Activated CD8-positive, alpha-beta memory T cell treated with anti-CD3 and anti-CD28 coated beads for 36 hours (primary cell): ENCODE measurements around the gene RASA3. TPM values are rescaled to one million over a fixed set of nuclear protein-coding genes. Genes with fewer than 3 reads are reported as not detected.
"Not testable (repeated sequence)": the region's sequence is repeated elsewhere in the genome, so short reads cannot be mapped to it uniquely, and the experiment has no call there.

ENCODE experiments used
- CTCF ChIA-PET: fragments of 350-600 bp; sonication (Branson Sonifier 250); formaldehyde crosslinking; loops from one replicate; lab custom pipeline; 2021; ENCODE audit warnings: antibody characterized with exemption; lab: Charles Lee
- POLR2A ChIA-PET: fragments of 350-600 bp; sonication (Branson Sonifier 250); formaldehyde crosslinking; loops from one replicate; lab custom pipeline; 2021; ENCODE audit warnings: antibody characterized with exemption; lab: Charles Lee
- total RNA-seq, 2 experiments: library from RNA; stranded (reverse); gene quantifications; one replicate each; pipeline ENCODE4 v1.2.3, GENCODE V29; 2021

Gene RASA3
- total RNA-seq, 2 experiments from 2014 or later: 22.1 to 22.5 TPM

DNA sequence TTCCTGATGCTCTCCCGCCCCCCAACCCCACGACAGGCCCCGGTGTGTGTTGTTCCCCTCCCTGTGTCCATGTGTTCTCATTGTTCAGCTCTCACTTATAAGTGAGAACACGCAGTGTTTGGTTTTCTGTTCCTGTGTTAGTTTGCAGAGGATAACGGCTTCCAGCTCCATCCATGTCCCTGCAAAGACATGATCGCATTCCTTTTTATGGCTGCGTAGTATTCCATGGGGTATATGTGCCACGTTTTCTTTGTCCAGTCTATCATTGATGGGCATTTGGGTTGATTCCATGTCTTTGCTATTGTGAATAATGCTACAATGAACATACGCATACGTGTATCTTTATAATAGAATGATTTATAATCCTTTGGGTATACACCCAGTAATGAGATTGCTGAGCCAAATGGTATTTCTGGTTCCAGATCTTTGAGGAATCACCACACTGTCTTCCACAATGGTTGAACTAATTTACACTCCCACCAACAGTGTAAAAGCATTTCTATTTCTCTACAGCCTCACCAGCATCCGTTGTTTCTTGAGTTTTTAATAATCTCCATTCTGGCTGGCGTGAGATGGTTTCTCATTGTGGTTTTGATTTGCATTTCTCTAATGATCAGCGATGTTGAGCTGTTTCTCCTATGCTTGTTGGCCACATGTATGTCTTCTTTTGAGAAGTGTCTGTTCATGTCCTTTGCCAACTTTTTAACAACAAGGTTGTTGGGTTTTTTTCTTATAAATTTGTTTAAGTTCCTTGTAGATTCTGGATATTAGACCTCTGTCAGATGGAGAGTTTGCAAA, 26.6 kb upstream of the RASA3 start:
- POLR2A ChIA-PET: interaction anchor here (0.6 kb wide), 1 partner anchor 64 kb away, joined by 3 read pairs; no protein-coding TSS in a partner anchor
- CTCF ChIA-PET: not testable (repeated sequence)

DNA sequence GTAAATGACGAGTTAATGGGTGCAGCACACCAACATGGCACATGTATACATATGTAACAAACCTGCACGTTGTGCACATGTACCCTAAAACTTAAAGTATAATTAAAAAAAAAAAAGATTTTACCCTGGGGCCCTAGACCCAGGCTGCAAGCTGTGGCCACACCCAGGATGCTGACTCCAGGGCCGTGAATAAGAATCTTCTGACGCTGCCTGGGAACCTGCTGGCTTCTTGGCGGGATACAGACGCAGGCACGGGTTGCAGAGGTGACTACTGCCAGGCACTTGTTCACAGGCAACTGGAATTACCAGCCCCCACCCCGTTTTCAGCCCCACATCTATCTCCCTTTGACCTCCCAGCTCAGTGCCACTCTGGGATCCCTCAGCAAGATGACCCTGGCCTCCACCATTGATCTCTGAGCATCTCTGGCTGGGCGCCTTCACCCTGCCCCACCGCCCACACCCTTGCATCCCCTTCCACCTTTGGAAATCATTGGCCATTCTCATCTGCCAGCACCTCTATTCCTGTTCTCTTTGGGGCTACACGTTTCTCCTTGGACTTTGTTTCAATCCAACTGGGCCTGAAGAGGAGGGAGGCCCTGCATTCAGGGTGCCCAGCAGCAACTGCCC, 25.6 kb upstream of the RASA3 start:
- ChIA-PET POLR2A (no interaction called here), CTCF (no interaction called here)

DNA sequence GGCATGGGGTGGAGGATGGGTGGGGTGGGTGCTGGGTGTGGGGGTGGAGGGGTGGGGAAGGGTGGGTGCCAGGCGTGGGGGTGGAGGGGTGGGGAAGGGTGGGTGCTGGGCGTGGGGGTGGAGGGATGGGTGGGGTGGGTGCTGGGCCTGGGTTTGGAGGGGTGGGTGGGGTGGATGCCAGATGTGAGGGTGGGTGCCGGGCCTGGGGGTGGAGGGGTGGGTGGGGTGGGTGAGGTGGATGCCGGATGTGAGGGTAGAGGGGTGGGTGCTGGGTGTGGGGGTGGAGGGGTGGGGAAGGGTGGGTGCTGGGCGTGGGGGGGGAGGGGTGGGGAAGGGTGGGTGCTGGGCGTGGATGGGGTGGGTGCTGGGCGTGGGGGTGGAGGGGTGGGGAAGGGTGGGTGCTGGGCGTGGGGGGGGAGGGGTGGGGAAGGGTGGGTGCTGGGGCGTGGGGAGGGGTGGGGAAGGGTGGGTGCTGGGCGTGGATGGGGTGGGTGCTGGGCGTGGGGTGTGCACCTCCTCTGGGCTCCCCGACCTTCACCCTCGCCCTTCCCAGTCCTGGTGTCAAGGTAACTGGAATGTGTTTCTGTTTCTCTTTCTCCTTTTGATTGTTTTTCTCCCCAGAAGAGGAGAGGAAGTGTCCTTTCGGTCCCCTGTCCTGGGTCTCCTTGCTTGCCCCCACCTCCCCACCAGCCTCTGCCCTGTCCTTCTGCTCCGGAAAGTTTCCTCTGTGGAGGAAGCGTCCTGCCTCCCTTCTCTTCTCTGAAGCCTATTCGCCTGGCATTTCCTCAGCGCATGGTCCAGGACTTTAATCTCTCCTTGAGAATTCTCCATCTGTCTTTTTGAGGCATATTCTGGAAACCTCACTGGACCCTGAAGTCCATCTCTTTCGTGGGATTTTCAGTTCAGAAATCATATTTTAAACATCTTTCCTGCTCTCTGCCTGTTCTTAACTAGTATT, 23.8 kb upstream of the RASA3 start:
- CTCF ChIA-PET: no interaction called here
- POLR2A ChIA-PET: no interaction called here

DNA sequence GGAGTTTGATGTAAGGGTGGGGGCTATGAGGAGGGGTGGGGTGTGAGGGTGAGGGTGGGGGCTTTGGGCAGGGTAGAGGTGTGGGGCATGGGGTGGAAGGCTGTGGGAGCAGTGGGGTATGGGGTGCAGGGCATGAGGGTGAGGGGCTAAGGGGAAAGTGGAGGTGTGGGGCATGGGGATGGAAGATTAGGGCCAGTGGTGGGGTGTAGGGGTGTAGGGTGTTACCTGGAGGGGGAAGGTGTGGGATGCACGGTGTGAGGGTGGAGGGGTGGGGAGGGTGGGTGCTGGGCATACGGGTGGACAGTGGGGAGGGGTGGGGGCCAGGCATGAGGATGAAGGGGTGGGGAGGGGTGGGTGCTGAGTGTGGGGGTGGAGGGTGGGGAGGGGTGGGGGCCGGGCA, 22.9 kb upstream of the RASA3 start:
- ChIA-PET CTCF (no interaction called here), POLR2A (no interaction called here)

DNA sequence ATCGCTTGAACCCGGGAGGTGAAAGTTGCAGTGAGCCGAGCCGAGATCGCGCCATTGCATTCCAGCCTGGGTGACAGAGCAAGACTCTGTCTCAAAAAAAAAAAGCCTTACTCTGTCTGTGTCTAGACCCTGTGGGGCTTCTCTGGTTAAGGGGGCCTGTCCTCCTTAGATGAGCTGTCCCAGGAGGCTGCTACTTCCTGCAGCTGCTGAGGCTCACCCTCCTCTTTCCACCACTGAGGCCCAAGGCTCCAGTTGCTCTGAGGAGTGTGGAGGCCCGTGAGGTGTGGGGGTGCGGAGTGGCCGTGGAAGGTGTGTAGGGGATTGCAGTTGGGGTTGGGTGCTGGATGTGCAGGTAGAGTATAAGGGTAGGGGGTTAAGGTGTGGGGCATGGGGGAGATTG, 22.1 kb upstream of the RASA3 start:
- ChIA-PET CTCF (no interaction called here), POLR2A (no interaction called here)

DNA sequence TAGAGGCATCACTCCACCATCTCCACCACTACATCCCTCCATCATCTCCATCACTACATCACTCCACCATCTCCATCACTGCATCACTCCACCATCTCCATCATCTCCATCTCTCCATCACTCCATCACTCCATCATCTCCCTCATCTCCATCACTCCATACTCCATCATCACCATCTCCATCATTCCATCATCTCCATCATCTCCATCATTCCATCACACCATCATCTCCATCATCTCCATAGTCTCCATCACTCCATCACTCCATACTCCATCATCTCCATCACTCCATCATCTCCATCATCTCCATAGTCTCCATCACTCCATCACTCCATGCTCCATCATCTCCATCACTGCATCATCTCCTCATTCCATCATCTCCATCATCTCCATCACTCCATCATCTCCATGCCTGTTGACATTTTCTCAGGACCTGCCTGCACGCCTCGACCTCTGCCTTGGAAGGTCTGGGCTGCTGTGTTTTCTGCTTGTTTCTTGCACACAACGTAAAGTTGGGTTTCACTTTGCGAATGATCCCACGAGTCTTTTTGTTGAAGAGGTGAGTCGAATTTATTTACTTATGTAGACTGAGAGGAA, 21.2 kb upstream of the RASA3 start:
- ChIA-PET POLR2A (no interaction called here), CTCF (no interaction called here)

DNA sequence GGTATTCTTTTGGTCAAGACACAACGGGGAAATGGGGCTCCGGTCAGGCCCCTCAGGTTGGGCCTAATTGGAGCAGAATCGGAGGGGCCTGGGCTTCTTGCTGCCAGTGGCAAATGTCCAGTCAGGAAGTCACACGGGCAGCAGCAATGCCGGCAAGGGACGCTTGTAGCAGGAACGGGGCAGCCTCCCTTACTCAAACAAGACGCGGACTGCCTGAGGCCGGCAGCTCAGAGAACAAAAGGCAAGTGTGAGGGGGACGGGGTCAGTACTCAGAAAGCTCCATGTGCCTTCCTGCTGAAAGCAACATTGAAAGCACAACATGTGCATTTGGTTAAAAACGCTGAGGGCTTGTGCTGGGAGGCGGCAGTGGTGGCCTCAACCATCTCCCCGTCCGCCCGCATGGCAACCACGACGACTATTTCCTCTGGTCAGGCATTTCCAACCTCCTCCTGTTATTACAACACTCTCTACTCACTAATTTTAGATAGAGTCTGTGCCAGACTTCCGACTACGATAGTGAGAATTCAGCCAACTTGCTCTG, 20.5 kb upstream of the RASA3 start:
- POLR2A ChIA-PET: no interaction called here

DNA sequence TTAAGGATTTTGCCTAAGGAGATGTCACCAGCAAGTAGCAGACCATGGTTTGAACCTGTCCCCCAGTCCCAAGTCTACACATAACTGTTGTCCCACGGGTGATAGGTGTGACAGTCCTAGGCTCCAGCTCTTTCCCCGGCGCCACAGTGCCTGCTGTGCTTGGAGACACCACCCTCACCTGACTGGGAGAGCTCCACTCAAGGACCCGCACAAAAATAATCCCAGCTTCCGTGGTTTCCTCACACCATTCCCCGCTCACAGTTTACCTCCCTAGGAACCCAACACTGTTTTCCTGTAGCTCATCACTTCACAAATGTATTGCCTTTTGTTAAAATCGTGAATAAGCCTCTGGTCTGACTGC, 19.8 kb upstream of the RASA3 start:
- CTCF ChIA-PET: no interaction called here
- POLR2A ChIA-PET: no interaction called here

More for the DNA sequence above, 20.5 kb upstream of the RASA3 start:
- CTCF ChIA-PET: no interaction called here

DNA sequence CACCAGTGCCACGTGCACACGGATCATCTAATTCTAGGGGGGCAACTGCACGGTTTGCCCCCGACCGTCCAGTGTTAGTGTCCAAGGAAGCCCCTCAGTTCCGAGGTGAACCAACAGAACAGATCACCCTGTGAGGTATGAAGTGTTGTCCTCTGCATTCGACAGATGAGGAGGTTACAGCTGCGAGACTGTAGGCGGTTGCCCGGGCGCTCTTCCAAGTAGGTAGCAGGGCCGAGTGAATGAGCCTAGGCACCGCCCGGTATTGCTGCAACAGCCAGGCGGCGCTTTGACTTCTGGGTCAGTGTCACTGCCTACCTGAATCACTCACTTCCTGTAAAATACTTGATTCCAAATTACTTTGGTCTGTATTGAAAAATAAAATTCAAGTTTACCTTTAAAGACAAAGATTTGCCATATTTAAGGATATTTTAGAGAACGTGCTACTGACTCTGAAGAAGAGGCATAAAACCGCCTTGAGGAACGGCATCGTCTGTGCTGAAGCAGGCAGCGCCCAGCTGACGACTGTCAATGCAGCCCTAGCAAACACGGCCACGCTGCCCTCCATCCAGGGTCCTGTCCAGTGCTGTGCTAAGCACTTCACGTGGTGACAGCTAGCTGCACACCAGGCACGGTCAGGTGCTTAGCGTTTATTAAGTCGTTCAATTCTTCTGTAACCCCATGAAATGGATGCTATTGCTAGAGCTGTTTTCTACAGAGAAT, 19.3 kb upstream of the RASA3 start:
- POLR2A ChIA-PET: no interaction called here
- CTCF ChIA-PET: no interaction called here

DNA sequence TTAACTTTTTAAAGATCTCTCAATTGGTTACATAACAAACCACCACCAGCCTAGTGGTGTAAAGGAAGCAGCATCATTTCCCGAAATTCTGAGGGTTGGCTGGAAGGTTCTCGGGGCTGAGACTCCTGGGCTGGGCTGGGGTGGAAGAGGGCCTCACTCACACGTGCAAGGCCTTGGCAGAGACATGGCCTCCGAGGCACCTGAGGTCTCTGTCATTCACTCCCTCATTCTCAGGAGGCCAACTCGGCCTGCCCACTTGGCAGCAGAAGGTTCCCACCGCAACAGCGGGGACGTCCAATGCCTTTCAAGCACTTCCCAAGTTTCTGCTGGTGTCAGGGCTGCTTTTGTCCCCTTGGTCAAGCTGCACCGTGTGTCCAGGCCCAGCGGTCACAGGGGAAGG, 18.6 kb upstream of the RASA3 start:
- POLR2A ChIA-PET: no interaction called here

DNA sequence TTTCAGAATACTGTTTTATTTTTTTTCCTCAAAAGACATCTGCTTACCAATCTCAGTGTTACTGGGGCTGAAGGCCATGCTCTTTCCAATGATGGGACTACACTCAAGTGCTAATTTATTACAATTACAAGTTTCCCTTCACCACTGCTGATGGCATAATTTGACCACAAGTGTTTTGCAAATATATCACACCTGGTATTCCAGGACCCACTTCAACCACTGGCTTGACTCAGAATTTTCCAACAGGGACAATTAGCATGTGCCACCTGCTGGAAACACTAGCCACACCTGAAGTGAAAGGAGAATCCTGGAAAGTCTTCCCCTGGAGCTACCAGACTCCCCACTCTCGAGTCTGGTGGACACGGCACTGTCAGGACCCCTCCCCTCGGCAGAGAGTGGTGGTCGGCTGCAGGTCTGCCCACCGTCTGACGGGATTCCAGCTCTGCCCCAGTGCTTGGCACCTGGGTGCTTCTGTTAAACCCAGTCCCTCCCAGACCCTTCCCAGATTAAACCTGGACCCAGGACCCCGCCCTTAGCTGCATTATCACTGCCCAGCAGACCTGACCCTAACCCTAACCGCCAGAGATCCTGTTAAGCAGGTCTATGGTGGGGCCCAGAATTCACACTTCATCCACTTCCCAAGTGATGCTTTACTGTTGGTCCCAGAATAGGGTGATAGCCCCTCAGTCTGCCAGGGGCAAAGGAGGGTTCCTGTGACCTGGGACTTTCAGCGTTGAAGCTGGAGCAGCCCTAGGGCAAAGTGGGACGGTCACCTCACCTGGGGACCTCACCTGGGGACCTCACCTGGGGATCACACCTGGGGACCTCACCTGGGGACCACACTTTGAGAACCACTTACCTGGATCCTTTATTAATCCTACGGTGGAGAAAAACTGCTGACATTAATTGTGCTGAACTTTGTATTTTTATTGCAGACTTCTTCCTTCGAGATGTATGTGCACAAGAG, 17.6 kb upstream of the RASA3 start:
- ChIA-PET POLR2A (no interaction called here), CTCF (interaction anchor here (1.1 kb wide), 1 partner anchor 11 kb away, joined by 3 read pairs; no protein-coding TSS in a partner anchor)

More for the DNA sequence above, 18.6 kb upstream of the RASA3 start:
- CTCF ChIA-PET: interaction anchor here (1.1 kb wide), 1 partner anchor 11 kb away, joined by 3 read pairs; no protein-coding TSS in a partner anchor

DNA sequence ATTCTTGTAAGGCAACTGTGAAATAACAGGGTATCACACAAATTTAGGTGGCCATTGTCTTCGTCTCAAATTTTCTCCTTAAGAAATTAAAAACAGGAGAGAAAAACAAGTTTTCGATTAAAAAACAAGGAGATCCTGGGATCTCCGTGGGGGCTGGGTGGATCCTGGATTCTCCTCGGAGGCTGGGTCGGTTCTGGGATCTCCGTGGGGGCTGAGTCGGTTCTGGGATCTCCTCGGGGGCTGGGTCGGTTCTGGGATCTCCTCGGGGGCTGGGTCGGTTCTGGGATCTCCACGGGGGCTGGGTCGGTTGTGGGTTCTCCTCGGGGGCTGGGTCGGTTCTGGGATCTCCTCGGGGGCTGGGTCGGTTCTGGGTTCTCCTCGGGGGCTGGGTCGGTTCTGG, 16.5 kb upstream of the RASA3 start:
- CTCF ChIA-PET: interaction anchor here (0.9 to 1.1 kb wide), 4 partner anchors 13 to 83 kb away, joined by 3 to 5 read pairs (median 3); no protein-coding TSS in a partner anchor
- POLR2A ChIA-PET: interaction anchor here (1.0 to 1.3 kb wide), 4 partner anchors 18 to 84 kb away, joined by 3 to 7 read pairs (median 6); no protein-coding TSS in a partner anchor

DNA sequence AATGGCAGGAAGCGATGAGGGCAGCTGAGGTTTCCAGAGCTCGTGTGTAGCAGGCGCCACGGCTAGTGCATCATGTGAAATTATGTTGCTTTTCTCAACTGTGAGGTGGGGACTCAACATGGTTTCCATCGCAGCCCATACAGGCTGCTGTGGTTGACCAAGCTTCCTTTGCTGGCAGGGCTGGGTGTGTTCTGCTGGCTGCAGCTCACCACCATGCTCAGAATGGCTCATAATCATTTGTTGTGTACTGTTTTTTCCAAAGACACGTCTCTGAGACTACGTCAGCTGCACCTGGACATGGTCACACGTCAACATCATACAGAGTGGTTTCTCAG, 16.1 kb upstream of the RASA3 start:
- CTCF ChIA-PET: interaction anchor here (0.7 to 1.1 kb wide), 5 partner anchors 13 to 83 kb away, joined by 3 to 5 read pairs (median 3); no protein-coding TSS in a partner anchor
- POLR2A ChIA-PET: interaction anchor here (1.0 to 1.3 kb wide), 5 partner anchors 17 to 83 kb away, joined by 3 to 7 read pairs (median 4); no protein-coding TSS in a partner anchor

DNA sequence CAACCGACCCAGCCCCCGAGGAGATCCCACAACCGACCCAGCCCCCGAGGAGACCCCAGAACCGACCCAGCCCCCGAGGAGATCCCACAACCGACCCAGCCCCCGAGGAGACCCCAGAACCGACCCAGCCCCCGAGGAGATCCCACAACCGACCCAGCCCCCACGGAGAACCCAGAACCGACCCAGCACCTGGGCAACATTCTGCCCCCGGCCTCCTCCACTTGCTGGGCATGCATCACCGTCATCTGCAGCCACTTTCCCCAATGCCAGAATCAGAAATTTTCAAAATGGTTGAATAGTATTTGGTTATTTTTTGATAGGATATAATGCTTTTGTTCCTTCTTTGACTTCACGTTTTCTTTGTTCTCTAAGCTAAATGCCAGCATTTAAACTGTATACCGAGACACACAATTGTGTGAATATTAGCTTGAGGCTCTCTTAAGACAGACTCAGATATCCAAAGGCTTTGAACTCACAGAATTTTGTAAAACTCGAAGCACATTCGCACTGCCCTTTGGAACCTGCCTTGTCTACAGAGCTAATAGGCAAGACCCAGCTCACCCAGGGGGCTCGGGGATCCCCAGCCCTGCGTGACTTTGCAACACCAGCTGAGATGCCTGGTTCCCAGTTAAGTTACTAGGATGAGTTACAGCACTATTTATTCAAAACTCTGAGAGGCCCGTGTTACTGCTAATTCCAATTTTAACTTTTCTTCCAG, 15.5 kb upstream of the RASA3 start:
- ChIA-PET POLR2A (interaction anchor here (1.0 to 1.3 kb wide), 5 partner anchors 17 to 83 kb away, joined by 3 to 7 read pairs (median 4); no protein-coding TSS in a partner anchor), CTCF (interaction anchor here (0.7 to 1.1 kb wide), 5 partner anchors 14 to 82 kb away, joined by 3 to 5 read pairs (median 3); no protein-coding TSS in a partner anchor)

DNA sequence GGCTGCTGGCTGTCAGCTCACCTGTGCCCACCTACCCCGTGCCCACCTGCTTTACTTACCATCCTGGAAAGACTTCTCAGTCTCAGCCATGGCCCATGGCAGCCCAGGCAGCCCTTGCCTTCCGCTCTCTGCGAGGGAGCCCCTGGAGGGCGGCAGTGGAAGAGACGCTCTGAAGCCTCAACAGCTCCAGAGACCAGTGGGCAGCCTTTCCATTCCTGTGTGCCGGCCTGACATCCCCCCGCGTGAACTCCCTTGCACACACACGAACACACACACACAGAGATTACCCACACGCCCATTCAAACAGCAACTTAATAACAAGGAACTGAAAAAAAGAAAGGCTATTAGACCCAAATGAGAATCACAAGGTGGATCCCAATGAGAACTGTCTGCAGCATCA, 14.2 kb upstream of the RASA3 start:
- ChIA-PET CTCF (no interaction called here), POLR2A (no interaction called here)

DNA sequence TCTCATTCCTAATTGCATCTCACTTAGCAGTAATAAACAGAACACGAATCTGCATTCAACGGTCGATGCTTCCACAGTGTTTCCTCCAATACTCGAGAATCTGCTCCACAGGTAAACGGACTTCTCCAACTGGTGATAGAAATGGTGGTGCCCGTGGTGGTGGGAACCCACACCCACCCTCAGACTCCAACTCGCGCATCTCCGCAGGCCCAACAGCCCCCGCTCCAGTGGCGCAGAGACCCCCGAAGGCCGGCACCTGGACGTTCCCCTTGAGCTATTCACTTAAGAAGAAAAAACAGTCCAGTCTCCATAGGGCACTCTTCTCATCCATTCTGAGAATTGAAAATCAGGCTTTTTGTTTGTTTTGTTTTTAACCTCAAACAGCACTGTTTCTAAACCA, 13.8 kb upstream of the RASA3 start:
- POLR2A ChIA-PET: no interaction called here
- CTCF ChIA-PET: interaction anchor here (2.2 kb wide), 1 partner anchor 15 kb away, joined by 5 read pairs; no protein-coding TSS in a partner anchor
